A204.1 (cell line): Measurements from ENCODE around the gene MRPS30.
"Not testable (repeated sequence)": the region's sequence is repeated elsewhere in the genome, so short reads cannot be mapped to it uniquely, and the experiment has no call there.

ENCODE experiments used
- FAIRE-seq: peaks from 2 replicates; lab custom pipeline; 2012; peaks lifted over from hg19 to GRCh38; lab: Jason Lieb, UNC

MRPS30 gene

DNA sequence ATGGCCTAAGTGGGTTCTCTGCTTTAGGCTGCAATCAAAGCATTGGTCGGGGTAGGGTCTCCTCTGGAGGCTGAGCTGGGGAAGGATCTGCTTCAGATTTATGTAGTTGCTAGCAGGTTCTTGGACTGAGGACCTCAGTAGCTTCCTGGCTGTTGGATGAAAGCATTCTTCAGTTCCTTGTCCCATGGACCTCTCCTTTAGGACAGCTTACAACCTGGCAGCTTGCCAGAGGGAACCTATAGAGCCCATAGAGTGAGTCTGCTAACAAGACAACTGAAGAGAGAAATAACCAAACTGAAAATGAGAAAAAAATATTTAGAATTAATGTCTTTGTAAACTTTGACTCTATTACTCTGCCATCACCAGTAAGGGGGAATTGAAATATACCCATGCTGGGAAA lies 12.4 kb downstream of the MRPS30 start:
- no peak for FAIRE-seq

GRCh38 chr5:44824662-44825061 lies 15.9 kb downstream of the MRPS30 start:
- not testable (repeated sequence) for FAIRE-seq

DNA sequence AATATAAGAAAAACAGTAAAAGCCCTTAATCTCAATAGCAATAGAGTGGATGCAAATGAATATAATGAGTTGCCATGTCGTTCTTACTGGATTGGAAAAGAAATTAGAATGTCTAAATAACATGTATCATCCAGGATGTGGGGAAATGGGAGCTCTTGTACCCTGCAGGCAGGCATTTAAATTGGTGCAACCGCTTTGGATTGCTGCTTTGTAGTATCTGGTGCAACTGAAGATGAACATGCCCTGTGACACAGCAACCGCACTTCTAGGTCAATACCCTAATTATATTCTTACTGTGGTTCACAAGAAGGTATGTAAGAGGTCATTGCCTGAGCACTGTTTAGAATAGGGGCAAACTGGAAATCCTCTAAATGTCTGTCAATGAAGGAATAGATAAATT lies 18.9 kb downstream of the MRPS30 start:
- no peak for FAIRE-seq

DNA sequence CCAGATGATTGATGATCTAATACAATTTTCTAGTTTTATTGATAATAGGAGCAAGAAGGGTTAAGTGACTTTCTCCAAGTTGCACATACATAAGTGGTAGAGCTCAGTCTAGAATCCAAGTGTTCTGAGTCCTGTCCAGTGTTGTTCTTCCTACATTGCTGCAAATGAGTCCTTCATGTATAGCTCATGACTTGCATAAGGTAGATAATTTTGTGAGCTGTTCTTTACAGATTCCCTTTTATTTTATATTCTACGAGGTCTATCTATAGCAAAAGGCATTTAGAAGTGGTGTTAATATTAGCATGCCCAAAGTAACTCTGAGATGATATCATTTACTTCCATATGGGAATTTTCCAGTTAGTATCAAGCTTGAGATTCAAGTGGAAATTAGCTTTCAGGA lies 20.0 kb downstream of the MRPS30 start:
- FAIRE-seq = no peak

- FAIRE-seq = no peak
These were observed 22.2 kb downstream of the MRPS30 start for GRCh38 chr5:44830951-44831350.

- no peak for FAIRE-seq
These were observed 24.5 kb downstream of the MRPS30 start for GRCh38 chr5:44833249-44833648.

GRCh38 chr5:44835693-44836092 lies 26.9 kb downstream of the MRPS30 start:
- FAIRE-seq = no peak

DNA sequence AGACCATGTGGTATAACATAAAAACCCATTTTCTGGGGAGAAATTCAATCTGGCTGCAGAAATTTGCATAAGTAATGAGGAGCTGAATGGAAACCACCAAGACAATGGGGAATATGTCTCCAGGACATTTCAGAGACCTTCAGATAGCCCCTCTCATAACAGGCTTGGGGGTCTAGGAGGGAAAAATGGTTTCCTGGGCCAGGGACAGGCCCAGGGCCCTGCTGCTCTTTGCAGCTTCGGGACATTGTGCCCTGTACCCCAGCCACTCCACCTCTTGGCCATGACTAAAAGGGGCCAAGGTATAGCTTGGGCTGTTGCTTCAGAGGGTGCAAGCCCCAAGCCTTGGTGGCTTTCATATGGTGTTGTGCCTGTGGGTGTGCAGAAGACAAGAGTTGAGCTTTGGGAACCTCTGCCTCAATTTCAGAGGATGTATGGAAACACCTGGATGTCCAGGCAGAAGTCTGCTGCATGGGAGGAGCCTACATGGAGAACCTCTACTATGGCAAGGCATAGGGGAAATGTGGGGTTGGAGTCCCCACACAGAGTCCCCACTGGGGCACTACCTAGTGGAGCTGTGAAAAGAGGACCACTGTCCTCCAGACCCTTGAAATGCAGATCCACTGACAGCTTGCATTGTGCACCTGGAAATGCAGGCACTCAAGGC lies 30.4 kb downstream of the MRPS30 start:
- FAIRE-seq = no peak

- peak; percentile 76 for FAIRE-seq
These were observed 33.9 kb downstream of the MRPS30 start for GRCh38 chr5:44842496-44843282.

- FAIRE-seq = no peak
These were observed 36.0 kb downstream of the MRPS30 start for GRCh38 chr5:44844744-44845143.

- FAIRE-seq = no peak
These were observed 37.0 kb downstream of the MRPS30 start for GRCh38 chr5:44845777-44846176.

GRCh38 chr5:44847206-44847852 lies 38.6 kb downstream of the MRPS30 start:
- FAIRE-seq = no peak

DNA sequence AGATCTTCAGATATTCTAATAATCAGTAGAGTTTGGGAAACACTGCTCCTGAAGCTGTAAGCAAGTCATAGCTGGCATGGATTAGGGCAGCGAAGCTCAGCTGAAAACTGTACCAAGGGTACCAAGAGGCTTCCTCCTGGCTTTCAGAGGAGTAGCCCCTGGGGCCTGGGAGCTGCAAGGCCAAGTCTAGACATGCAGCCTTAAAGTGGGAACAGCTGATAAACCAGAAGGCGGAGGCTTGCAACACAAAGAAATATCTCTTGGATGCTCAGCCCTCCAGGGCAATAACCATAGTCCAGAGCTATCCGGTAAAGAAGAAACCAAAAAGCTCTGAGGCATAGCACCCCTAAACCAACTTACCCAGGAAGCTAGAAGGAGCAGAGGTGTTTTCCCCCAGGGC lies 51.5 kb downstream of the MRPS30 start:
- no peak for FAIRE-seq

DNA sequence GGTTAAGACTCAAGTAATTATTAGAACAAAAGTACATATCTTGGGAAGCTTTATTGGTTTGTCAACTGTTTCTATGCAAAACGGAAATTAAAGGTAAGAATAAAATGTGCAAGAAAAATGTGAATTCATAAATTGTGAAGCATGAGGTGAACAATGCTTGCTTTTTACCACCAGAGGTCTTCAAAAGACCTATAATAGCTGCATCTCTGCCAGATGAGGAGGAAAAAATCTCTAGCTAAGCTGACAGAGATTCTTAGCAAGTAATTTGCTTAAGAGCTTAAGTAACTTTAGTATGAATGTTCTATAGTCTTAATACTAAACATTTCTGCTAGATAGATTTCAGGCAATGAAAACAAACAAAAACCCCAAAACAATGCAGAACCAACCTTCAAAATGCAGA lies 54.1 kb downstream of the MRPS30 start:
- no peak for FAIRE-seq
